SK-N-SH treated with all-trans-retinoic acid at 6 μM for 48 hours (cell line): ENCODE results near the gene SLC52A3.

Experiments used
- CSDC2 ChIP-seq: fragments of 250-450 bp; sonication (Bioruptor Pico); IDR thresholded peaks from 2 replicates; pipeline ENCODE4 v1.5.0; 2020; ENCODE audit warnings: mild to moderate bottlenecking, moderate library complexity
- ESRRG ChIP-seq: fragments of 250-450 bp; sonication (Bioruptor Pico); IDR thresholded peaks from 2 replicates; pipeline ENCODE4 v1.6.1; 2021; ENCODE audit warnings: mild to moderate bottlenecking
- OSR1 ChIP-seq: fragments of 250-450 bp; sonication (Bioruptor Pico); IDR thresholded peaks from 2 replicates; pipeline ENCODE4 v1.8.0; 2022; ENCODE audit warnings: moderate library complexity, mild to moderate bottlenecking, inconsistent platforms
- PATZ1 ChIP-seq: fragments of 250-450 bp; sonication (Bioruptor Pico); IDR thresholded peaks from 2 replicates; pipeline ENCODE4 v1.8.0; 2020; ENCODE audit warnings: mild to moderate bottlenecking, moderate library complexity, borderline replicate concordance
- ZFP3 ChIP-seq: fragments of 250-450 bp; sonication (Bioruptor Pico); IDR thresholded peaks from 2 replicates; pipeline ENCODE4 v1.5.0; 2020; ENCODE audit warnings: mild to moderate bottlenecking, moderate library complexity
- ZNF565 ChIP-seq: fragments of 450-650 bp; formaldehyde crosslinking; conservative IDR thresholded peaks from 2 replicates; pipeline ENCODE4 v1.5.0; 2020; ENCODE audit warnings: low read depth, mild to moderate bottlenecking, moderate library complexity
- TF ChIP-seq, protein P1 (sequence below): fragments of 250-450 bp; sonication (Bioruptor Pico); IDR thresholded peaks from 2 replicates; pipeline ENCODE4 v1.5.1; 2020; ENCODE audit warnings: low read depth, mild to moderate bottlenecking, moderate library complexity

- TF ChIP-seq, protein P1, sequence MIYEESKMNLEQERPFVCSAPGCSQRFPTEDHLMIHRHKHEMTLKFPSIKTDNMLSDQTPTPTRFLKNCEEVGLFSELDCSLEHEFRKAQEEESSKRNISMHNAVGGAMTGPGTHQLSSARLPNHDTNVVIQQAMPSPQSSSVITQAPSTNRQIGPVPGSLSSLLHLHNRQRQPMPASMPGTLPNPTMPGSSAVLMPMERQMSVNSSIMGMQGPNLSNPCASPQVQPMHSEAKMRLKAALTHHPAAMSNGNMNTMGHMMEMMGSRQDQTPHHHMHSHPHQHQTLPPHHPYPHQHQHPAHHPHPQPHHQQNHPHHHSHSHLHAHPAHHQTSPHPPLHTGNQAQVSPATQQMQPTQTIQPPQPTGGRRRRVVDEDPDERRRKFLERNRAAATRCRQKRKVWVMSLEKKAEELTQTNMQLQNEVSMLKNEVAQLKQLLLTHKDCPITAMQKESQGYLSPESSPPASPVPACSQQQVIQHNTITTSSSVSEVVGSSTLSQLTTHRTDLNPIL (CRISPR knock-in tag): no peak
- no peak for TF ChIP-seq OSR1 (CRISPR knock-in tag)
- TF ChIP-seq PATZ1 (CRISPR knock-in tag): no peak
- no peak for TF ChIP-seq ESRRG (CRISPR knock-in tag)
- TF ChIP-seq ZFP3 (CRISPR knock-in tag): no peak
- no peak for TF ChIP-seq ZNF565 (CRISPR knock-in tag)
- TF ChIP-seq CSDC2 (CRISPR knock-in tag): no peak
These were observed 44.5 kb downstream of the SLC52A3 start for GRCh38 chr20:723756-724155.
